Erythroblast (primary cell): Measurements from ENCODE around the gene ZDHHC22.

Experiments used
- GATA1 ChIP-seq: IDR thresholded peaks from 2 replicates; pipeline ENCODE4 v1.6.1; 2011; ENCODE audit warnings: low read depth, mild to moderate bottlenecking, control low read depth, low read length, moderate library complexity
- POLR2A ChIP-seq: IDR thresholded peaks from 2 replicates; pipeline ENCODE4 v1.6.1; 2011; ENCODE audit warnings: mild to moderate bottlenecking, low read length

GRCh38 chr14:77128414-77128891 lies 13.1 kb downstream of the ZDHHC22 start:
- TF ChIP-seq POLR2A (no peak), GATA1 (no peak)
